Measurements from ENCODE around the gene PCBP3. TPM values are rescaled to one million over a fixed set of nuclear protein-coding genes. Genes with fewer than 3 reads are reported as not detected.
"Not testable (repeated sequence)": the region's sequence is repeated elsewhere in the genome, so short reads cannot be mapped to it uniquely, and the experiment has no call there.

Gene PCBP3
- total RNA-seq, 1 donor = 1.1 TPM

- Histone ChIP-seq H3K79me2 (ENCODE audit: insufficient read depth, low read length) (no peaks in the 10 kb centered on the region), H3K36me3 (ENCODE audit: insufficient read depth, low read length) (no peaks in the 10 kb centered on the region), H3K9me3 (ENCODE audit: low read depth, low read length) (no peaks in the 10 kb centered on the region), H3K4me3 (ENCODE audit: insufficient read depth, low read length) (no peak overlapping the region), H4K20me1 (ENCODE audit: insufficient read depth, low read length) (no peaks in the 10 kb centered on the region), H3K4me2 (ENCODE audit: insufficient read depth, low read length) (no peak overlapping the region), H3K4me1 (ENCODE audit: insufficient read depth, low read length) (no peaks in the 10 kb centered on the region), H3K27ac (ENCODE audit: low read depth, low read length) (no peak overlapping the region), H2AFZ (ENCODE audit: low read length) (no peak overlapping the region), H3K27me3 (ENCODE audit: insufficient read depth, low read length) (peaks cover 7% of the 10 kb centered on the region)
- DNase-seq (ENCODE audit: insufficient read length, low spot score, missing footprints) = no peak
- TF ChIP-seq CTCF (IDR thresholded peaks at IDR 0.05; ENCODE audit: extremely low read depth, low read depth, low read length) = no peak
Measured at GRCh38 chr21:45709173-45709572, 65.6 kb downstream of the PCBP3 start.

GRCh38 chr21:45709696-45710268 lies 66.3 kb downstream of the PCBP3 start:
- Histone ChIP-seq H3K4me3 (ENCODE audit: insufficient read depth, low read length) (no peak overlapping the region), H3K79me2 (ENCODE audit: insufficient read depth, low read length) (no peaks in the 10 kb centered on the region), H3K4me1 (ENCODE audit: insufficient read depth, low read length) (no peaks in the 10 kb centered on the region), H4K20me1 (ENCODE audit: insufficient read depth, low read length) (no peaks in the 10 kb centered on the region), H3K9me3 (ENCODE audit: low read depth, low read length) (no peaks in the 10 kb centered on the region), H3K36me3 (ENCODE audit: insufficient read depth, low read length) (no peaks in the 10 kb centered on the region), H3K27ac (ENCODE audit: low read depth, low read length) (no peak overlapping the region), H3K4me2 (ENCODE audit: insufficient read depth, low read length) (no peak overlapping the region), H2AFZ (ENCODE audit: low read length) (no peak overlapping the region), H3K27me3 (ENCODE audit: insufficient read depth, low read length) (peaks cover 7% of the 10 kb centered on the region)
- TF ChIP-seq CTCF (IDR thresholded peaks at IDR 0.05; ENCODE audit: extremely low read depth, low read depth, low read length) = no peak
- no peak for DNase-seq (ENCODE audit: insufficient read length, low spot score, missing footprints)

GRCh38 chr21:45710306-45710705 lies 66.8 kb downstream of the PCBP3 start:
- not testable (repeated sequence) for H3K4me3 ChIP-seq (ENCODE audit: insufficient read depth, low read length); H3K27ac ChIP-seq (ENCODE audit: low read depth, low read length); DNase-seq (ENCODE audit: insufficient read length, low spot score, missing footprints); H3K9me3 ChIP-seq (ENCODE audit: low read depth, low read length); H4K20me1 ChIP-seq (ENCODE audit: insufficient read depth, low read length); H3K27me3 ChIP-seq (ENCODE audit: insufficient read depth, low read length); H3K79me2 ChIP-seq (ENCODE audit: insufficient read depth, low read length); H2AFZ ChIP-seq (ENCODE audit: low read length); H3K4me1 ChIP-seq (ENCODE audit: insufficient read depth, low read length); H3K36me3 ChIP-seq (ENCODE audit: insufficient read depth, low read length); H3K4me2 ChIP-seq (ENCODE audit: insufficient read depth, low read length)

- no peaks in the 10 kb centered on the region for H3K36me3 ChIP-seq (ENCODE audit: insufficient read depth, low read length)
- no peaks in the 10 kb centered on the region for H4K20me1 ChIP-seq (ENCODE audit: insufficient read depth, low read length)
- no peak for DNase-seq (ENCODE audit: insufficient read length, low spot score, missing footprints)
- no peak overlapping the region for H3K27ac ChIP-seq (ENCODE audit: low read depth, low read length)
- no peaks in the 10 kb centered on the region for H3K4me1 ChIP-seq (ENCODE audit: insufficient read depth, low read length)
- H3K4me2 ChIP-seq (ENCODE audit: insufficient read depth, low read length) = no peak overlapping the region
- H3K4me3 ChIP-seq (ENCODE audit: insufficient read depth, low read length) = no peak overlapping the region
- no peak for TF ChIP-seq CTCF (IDR thresholded peaks at IDR 0.05; ENCODE audit: extremely low read depth, low read depth, low read length)
- H3K79me2 ChIP-seq (ENCODE audit: insufficient read depth, low read length) = no peaks in the 10 kb centered on the region
- H3K9me3 ChIP-seq (ENCODE audit: low read depth, low read length) = no peaks in the 10 kb centered on the region
- H2AFZ ChIP-seq (ENCODE audit: low read length) = no peak overlapping the region
- H3K27me3 ChIP-seq (ENCODE audit: insufficient read depth, low read length) = peaks cover 13% of the 10 kb centered on the region
Measured at GRCh38 chr21:45713613-45714012, 70.1 kb downstream of the PCBP3 start.
